ENCODE measurements around the gene ERICH4.
"Not testable (repeated sequence)": the region's sequence is repeated elsewhere in the genome, so short reads cannot be mapped to it uniquely, and the experiment has no call there.

Gene ERICH4

DNA sequence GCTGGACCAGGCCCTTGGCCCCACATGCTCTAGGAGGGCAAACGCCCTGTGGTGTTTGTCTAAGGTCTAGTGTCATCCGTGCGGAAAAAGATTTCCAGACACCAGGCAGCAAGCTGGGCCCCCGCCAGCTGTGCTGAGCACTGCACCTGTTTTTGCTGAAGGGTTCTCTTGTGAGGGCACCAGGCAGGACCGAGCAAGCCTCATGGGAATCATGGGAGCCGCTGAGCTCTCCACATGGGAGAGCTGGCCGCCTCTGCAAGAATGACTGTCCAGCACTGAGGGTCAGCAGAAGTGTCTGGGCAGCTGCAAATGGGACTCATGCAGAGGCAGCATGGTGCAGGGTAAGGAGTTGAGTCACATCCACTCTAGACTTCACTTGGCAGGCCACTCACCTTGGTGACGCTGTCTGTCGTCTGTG lies 27.8 kb upstream of the ERICH4 start:
- peak; percentile 13 for DNase-seq

DNA sequence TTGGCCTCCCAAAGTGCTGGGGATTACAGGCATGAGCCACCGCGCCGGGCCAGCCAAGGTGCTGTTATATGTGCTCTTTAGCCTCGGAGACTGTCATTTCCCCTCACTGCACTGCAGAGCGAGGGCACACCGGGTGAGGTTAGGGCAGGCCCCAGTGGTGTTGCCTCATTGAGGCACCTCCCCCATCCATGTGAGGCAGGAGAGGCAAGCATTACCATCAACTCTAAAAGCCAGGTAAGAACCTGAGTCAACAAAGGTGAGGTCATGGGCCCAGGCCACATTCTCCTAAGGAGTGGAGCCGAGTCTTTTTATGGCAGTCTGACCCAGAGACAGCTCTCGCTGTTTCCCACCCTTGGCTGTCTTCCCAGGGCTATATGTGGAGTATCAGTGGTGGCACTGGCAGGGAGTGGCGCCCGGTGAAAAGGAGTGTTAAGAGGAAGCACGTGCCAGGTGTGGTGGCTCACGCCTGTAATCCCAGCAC lies 26.7 kb upstream of the ERICH4 start:
- DNase-seq: no peak

- no peak for DNase-seq
These were observed 22.7 kb upstream of the ERICH4 start for GRCh38 chr19:41420101-41420880.

DNA sequence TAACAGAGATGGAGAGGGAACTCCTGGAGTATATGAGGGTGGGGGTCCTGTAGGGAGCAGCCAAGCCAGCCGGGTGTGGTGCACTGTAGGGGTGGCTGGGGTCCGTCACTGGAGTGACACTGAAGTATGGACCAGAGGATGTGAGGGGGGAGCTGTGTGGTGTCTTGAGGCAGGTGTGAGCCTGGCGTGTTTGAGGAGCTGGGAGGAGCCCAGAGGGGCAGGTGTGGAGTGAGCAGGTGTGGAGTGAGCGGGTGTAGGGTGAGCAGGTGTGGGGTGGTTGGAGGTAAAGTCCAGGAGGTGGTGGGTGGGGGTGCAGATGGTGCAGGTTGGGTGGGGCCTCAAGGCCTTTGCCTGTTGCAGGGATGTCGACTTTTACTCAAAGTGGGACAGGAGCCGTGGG lies 21.6 kb upstream of the ERICH4 start:
- no peak for DNase-seq

DNA sequence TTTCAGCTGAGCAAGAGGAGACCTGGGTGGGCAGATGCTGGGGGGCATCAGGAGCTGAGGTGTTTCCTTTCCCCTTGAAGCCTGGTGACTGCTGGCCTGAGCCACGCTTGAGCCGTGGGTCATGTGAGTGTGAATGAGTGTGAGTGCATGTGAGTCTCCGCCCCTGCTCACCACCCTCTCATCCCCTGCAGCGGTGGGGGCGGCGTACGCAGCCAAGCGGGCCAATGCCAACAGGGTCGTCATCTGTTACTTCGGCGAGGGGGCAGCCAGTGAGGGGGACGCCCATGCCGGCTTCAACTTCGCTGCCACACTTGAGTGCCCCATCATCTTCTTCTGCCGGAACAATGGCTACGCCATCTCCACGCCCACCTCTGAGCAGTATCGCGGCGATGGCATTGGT lies 21.0 kb upstream of the ERICH4 start:
- no peak for DNase-seq

DNA sequence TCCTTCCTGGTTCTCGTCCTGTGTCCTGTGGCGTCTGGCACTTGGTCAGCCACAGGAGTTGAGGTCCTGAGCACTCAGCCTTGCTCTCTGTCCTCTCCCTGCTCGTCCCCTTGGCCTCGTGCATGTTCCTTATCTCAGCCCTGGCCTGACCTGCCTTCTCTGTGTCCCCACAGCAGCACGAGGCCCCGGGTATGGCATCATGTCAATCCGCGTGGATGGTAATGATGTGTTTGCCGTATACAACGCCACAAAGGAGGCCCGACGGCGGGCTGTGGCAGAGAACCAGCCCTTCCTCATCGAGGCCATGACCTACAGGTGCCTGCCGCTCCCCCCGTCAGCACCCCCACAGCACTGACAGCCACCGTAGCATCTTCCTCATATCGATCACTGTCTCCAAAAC lies 20.5 kb upstream of the ERICH4 start:
- no peak for DNase-seq

- no peak for DNase-seq
These were observed 20.0 kb upstream of the ERICH4 start for GRCh38 chr19:41422955-41423354.

DNA sequence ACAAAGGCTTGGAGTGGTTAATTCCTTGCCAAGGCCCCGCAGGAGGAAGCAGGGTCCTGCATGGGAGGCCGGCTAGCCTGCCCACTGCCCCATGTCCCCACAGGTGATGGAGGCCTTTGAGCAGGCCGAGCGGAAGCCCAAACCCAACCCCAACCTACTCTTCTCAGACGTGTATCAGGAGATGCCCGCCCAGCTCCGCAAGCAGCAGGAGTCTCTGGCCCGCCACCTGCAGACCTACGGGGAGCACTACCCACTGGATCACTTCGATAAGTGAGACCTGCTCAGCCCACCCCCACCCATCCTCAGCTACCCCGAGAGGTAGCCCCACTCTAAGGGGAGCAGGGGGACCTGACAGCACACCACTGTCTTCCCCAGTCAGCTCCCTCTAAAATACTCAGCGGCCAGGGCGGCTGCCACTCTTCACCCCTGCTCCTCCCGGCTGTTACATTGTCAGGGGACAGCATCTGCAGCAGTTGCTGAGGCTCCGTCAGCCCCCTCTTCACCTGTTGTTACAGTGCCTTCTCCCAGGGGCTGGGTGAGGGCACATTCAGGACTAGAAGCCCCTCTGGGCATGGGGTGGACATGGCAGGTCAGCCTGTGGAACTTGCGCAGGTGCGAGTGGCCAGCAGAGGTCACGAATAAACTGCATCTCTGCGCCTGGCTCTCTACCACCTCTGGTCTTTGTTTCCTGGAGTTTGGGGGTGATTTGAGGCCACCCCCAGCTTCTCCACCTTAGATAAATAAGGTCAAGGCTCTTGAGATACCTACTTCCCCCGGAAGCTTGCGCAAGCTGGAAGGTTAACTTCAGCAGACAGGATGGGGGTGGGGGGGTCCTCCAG lies 18.4 kb upstream of the ERICH4 start:
- no peak for DNase-seq

DNA sequence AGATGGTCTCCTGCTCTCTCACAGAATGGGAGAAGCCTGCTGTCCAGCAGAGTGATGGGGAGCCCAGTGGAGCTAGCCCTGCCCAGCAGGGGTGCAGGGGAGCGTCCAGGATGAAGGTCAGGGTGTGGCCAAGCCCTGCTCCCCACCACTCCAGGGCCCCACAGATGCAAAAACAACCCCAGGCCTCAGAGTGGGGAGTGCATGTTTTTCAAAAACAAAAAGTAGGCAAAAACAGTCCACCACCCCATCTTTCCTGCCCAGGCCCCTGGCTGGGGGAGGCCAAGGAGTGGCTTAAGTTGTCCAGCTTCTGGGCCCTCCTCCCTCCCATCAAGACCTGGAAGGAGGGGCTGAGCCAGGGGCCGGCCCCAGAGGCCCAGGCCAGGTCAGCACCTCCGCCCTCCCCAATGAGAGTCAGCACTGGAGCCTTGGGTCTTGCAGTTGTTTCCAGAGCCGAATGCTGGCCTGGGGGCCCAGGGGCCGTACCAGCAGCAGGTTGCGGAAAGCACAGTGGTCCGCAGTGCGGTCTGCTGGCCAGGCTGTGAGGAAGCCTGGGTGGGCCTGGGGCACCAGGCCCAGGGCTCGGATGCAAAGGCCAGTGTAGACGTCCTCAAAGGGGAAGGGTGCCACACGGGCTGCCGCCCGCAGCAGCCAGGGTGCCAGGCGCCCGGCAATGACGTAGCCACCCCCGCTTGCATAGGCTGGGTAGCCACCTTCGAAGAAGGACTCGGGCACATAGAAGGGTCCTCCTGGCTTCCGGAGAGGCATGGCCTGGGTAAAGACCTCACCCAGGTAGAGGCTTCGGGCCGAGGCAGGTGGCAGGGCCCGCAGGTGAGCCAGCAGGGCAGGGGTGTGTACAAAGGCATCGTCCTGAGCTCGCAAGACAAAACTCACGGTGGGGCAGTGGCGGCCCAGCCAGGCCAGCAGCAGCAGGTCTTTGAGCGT lies 17.5 kb upstream of the ERICH4 start:
- no peak for DNase-seq

- no peak for DNase-seq
These were observed 16.7 kb upstream of the ERICH4 start for GRCh38 chr19:41426116-41426841.

DNA sequence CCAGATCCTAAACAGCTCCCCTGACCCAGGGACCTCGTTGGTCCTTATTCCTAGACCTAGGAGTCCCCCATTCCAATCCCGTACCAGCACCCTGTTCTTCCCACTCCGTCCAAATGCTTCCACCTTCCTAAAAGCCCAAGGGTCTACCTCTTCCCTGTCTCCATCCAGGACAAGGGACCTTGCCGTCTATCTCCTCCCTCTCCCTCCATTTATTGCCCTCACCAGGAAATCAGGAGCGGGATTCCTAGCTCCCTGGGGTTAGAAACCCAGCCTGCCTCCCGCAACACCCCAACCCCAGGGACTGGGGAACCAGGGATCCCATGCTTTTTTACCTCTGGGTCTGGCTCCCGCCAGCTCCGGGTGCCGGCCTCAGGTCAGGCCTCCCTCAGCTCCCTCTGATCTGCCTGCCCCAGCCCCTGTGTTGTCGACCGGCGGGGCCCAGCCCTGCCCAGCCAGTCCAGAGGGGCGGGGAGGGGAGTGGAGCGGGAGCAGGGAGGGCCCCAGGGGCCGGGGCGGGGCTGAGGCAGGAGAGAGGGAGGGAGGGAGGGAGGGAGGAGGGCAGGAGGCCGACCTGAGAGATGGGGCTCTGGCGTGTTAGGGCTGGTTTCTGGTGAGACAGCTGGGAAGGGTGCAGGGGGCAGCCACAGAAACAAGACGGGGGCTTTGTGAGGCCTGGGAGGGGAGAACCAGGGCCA lies 15.9 kb upstream of the ERICH4 start, which contains the start of gene B3GNT8:
Gene B3GNT8, minus strand, starts transcription at position 423 of the 695 bp plus-strand sequence. CDS start 596 bp downstream, outside the sequence.
- peak; percentile 43 for DNase-seq

DNA sequence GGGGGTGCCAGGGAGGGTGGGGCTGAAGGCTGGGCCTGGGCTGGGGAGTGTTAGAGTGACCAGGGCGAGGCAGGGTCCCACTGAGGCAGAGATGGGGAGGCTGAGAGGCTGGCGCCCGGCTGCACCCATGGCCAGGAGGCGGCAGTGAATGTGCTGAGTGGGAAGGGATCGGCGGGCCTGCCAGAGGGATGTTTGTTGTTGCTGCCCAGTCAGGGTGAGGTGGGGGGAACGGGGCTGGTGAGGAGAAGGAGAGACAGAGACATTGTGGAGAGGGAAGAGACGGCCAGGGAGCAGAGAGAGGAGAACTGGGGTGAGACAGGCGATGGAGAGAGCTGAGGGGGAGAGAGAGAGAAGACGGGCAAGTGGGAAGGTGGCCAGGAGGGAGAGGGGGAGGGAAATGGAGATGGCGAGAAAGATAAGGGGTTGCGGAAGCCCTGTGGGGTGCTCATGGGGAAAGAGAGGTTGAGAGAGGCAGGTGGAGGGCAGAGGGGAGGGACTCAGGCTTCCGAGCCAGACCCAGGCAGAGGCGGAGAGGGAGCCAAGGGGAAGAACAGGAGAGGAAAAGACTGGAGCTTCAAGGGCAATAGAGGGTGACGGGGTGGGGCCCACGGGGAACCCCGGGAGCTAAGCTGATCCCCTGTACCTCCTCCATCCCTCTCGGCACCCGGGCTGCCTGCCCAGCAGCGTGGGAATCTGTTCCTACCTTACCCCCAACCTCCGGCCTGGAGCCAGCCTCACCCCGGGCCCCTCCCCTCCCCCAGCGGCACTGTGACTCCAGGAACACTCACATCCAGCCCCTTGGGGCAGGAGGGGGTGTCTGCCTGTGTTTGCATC lies 15.1 kb upstream of the ERICH4 start:
- no peak for DNase-seq

- no peak for DNase-seq
These were observed 14.5 kb upstream of the ERICH4 start for GRCh38 chr19:41428481-41428859.

DNA sequence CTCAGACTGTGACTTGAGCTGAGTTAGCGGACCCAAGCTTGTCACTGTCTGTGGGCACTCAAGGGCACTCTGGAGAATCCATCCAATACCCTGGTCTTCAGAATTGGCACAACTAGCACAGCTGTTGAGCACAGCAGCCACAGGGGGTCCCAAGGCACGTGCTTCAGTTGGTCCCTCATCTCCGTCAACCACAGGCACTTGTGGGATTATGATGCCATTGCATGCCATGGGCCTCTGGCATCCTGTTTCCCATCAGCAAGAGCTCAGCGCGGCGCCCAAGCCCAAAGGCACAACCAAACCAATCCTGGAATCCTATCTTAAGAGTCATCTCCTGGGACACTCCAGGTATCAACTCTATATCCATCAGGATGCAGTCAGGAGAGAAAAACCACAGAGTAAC lies 12.0 kb upstream of the ERICH4 start:
- no peak for DNase-seq

DNA sequence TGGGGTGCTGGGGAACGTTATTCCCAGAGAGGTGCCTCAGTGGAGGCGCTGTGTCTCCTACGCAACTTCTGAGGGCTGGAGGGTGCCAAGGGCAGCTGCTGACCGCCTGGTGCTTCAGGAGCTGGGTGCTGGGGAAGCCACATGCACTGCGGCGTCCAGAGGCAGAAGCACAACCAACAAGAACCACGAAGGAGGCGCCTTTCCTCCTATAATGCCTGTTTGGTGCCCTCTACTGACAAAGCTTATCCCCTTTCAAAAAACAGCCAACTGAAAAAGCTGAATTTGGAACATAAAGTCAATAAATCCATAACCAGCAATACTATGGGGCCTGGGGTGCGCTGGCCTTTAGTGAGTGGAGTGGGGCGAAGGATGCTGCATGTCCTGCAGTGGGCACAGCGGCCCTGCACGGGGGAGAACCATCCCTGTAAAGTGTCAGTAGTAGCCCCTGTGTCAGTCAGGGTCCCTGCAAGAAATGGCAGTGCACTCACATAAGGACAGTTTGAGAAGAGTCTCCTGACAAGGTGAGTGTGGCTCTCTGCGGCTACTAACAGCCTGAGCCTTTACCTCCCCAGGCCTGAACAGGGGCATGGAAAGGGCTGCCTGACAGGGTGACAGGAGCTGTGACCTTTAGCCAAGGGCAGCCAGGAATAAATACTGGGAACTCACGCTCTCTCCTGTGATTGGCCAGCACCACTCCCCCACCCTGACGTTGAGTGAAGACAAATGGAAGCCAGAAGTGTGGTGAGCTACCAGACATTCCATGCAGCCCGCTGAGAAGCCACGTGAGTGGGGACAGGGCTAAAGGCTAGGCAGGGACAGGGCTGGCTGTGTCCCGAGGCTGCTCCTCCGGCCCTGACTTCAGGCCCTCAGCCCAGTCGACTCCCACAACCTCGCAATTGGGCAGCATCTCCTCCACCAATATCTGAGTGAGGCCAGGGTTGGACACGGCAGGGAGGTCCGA lies 11.2 kb upstream of the ERICH4 start:
- no peak for DNase-seq

GRCh38 chr19:41433171-41433570 lies 9.8 kb upstream of the ERICH4 start:
- DNase-seq: no peak

- no peak for DNase-seq
These were observed 8.5 kb upstream of the ERICH4 start for GRCh38 chr19:41434450-41434849.

DNA sequence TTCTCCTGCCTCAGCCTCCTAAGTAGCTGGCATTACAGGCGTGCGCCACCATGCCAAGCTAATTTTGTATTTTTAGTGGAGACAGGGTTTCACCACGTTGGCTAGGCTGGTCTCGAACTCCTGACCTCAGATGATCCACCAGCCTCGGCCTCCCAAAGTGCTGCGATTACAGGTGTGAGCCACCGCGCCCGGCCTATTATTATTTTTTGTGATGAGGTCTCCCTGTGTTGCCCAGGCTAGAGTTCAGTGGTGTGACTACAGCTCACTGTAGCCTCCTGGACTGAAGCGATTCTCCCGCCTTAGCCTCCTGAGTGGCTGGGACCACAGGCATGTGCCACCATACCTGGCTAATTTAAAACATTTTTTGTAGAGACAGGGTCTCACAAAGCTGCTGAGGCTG lies 7.6 kb upstream of the ERICH4 start:
- DNase-seq: not testable (repeated sequence)

- DNase-seq: no peak
These were observed 6.9 kb upstream of the ERICH4 start for GRCh38 chr19:41435936-41436673.
